HepG2 (cell line): ENCODE data around the gene NRL. TPM values are rescaled to one million over a fixed set of nuclear protein-coding genes. Genes with fewer than 3 reads are reported as not detected.

Source experiments
- ATAC-seq: fragments of 200-7000 bp; cut with Tn5 transposase; 3 replicates; pipeline ENCODE4 v1.9.1; 2020; ENCODE audit warnings: mild to moderate bottlenecking, moderate library complexity
- BruUV-seq: library from RNA; stranded (reverse); fragments of 400-500 nt; replicated peaks from 2 replicates; lab custom pipeline; 2021; lab: Mats Ljungman, UMichigan
- CTCF ChIA-PET: fragments of 300-600 bp; formaldehyde crosslinking; extraction: SDS; loops from one replicate; lab custom pipeline; 2021; ENCODE audit warnings: low total read pairs, inconsistent platforms, low intra/inter-chr PET ratio; lab: Yijun Ruan, JAX
- POLR2A ChIA-PET: fragments of 350-600 bp; sonication (Branson Sonifier 250); formaldehyde crosslinking; loops from one replicate; lab custom pipeline; 2020; ENCODE audit warnings: antibody characterized with exemption, inconsistent platforms; lab: Yijun Ruan, JAX
- DNase-seq: peaks from one replicate; pipeline ENCODE4 v3.0.0-alpha.2; 2015; ENCODE audit warnings: low spot score
- FAIRE-seq: peaks from 3 replicates; lab custom pipeline; 2011; peaks lifted over from hg19 to GRCh38; lab: Jason Lieb, UNC
- H2AFZ ChIP-seq: one replicate; pipeline ENCODE4 v1.6.1; 2011; ENCODE audit warnings: low read length, inconsistent platforms
- H3K27ac ChIP-seq: fragments of 300-600 bp; 3 replicates; pipeline ENCODE4 v1.8.0; 2011; ENCODE audit warnings: mixed run types, mild to moderate bottlenecking, mixed read lengths, low read length, inconsistent platforms; ENCODE audit not compliant: insufficient read depth; ENCODE audit errors: extremely low read length
- H3K27me3 ChIP-seq, 2 experiments: fragments of 200-600 bp in 1 of 2; 2 replicates in 1 of 2; 3 replicates in 1 of 2; pipeline versions ENCODE4 v1.6.0 to v1.8.0; 2011; ENCODE audit warnings: low read length in 2 of 2, mild to moderate bottlenecking in 2 of 2, moderate library complexity in 2 of 2, inconsistent platforms in 1 of 2; ENCODE audit not compliant: insufficient read depth in 2 of 2, control insufficient read depth in 1 of 2
- H3K36me3 ChIP-seq, 2 experiments: fragments of 200-600 bp in 1 of 2; replicated peaks in 1 of 2; 2 replicates in 1 of 2; 3 replicates in 1 of 2; pipeline versions ENCODE4 v1.5.1 to v1.8.0; 2011; ENCODE audit warnings: low read length in 2 of 2, inconsistent platforms in 1 of 2; ENCODE audit not compliant: insufficient read depth in 2 of 2, control insufficient read depth in 1 of 2
- H3K4me1 ChIP-seq: 2 replicates; pipeline ENCODE4 v1.5.1; 2012; ENCODE audit warnings: low read length, inconsistent platforms; ENCODE audit not compliant: insufficient read depth
- H3K4me2 ChIP-seq: 2 replicates; pipeline ENCODE4 v1.6.0; 2011; ENCODE audit warnings: low read depth, low read length, inconsistent platforms
- H3K4me3 ChIP-seq, 3 experiments: fragments of 200-600 bp in 1 of 3; sonication (generic), shearing (Covaris generic) in 1 of 3; replicated peaks in 1 of 3; 2 replicates each; pipeline ENCODE4 v1.5.1; 2011 to 2016; ENCODE audit warnings: low read length in 3 of 3, inconsistent platforms in 2 of 3, low read depth in 2 of 3, mild to moderate bottlenecking in 2 of 3, control low read depth in 1 of 3, mixed read lengths in 1 of 3; ENCODE audit not compliant: insufficient read depth in 1 of 3
- H3K79me2 ChIP-seq: one replicate; pipeline ENCODE4 v1.6.1; 2011; ENCODE audit warnings: low read length, inconsistent platforms; ENCODE audit not compliant: insufficient read depth
- H3K9ac ChIP-seq: 2 replicates; pipeline ENCODE4 v1.6.0; 2011; ENCODE audit warnings: mild to moderate bottlenecking, low read depth, low read length, inconsistent platforms; ENCODE audit not compliant: insufficient read depth
- H3K9me3 ChIP-seq: 2 replicates; pipeline ENCODE4 v1.5.1; 2012; ENCODE audit warnings: mild to moderate bottlenecking, low read length
- H4K20me1 ChIP-seq: 2 replicates; pipeline ENCODE4 v1.6.0; 2011; ENCODE audit warnings: inconsistent platforms, mild to moderate bottlenecking, low read length, moderate library complexity; ENCODE audit not compliant: insufficient read depth
- ARID2 ChIP-seq: sonication (generic); formaldehyde crosslinking; IDR thresholded peaks from 2 replicates; pipeline ENCODE4 v1.8.1; 2022; ENCODE audit warnings: mild to moderate bottlenecking, missing genetic modification reagents, borderline replicate concordance
- CAMTA2 ChIP-seq: sonication (generic); formaldehyde crosslinking; IDR thresholded peaks from 2 replicates; pipeline ENCODE4 v1.4.0; 2020; ENCODE audit warnings: mild to moderate bottlenecking, missing genetic modification reagents, borderline replicate concordance
- CHCHD3 ChIP-seq: sonication (generic); formaldehyde crosslinking; IDR thresholded peaks from 2 replicates; pipeline ENCODE4 v1.8.0; 2022; ENCODE audit warnings: mild to moderate bottlenecking, missing genetic modification reagents, moderate library complexity
- HNRNPK ChIP-seq: fragments of 200-400 bp; formaldehyde crosslinking; IDR thresholded peaks from 2 replicates; pipeline ENCODE4 v1.6.1; 2018; ENCODE audit warnings: low read length, low read depth, moderate library complexity, mild to moderate bottlenecking; ENCODE audit not compliant: poor library complexity, severe bottlenecking
- KMT2A ChIP-seq: sonication (generic); formaldehyde crosslinking; IDR thresholded peaks from 2 replicates; pipeline ENCODE4 v1.4.0; 2020; ENCODE audit warnings: missing genetic modification reagents
- SKI ChIP-seq: fragments of 450-650 bp; IDR thresholded peaks from one replicate; pipeline ENCODE4 v1.6.1; 2018; ENCODE audit warnings: mild to moderate bottlenecking; ENCODE audit not compliant: partially characterized antibody
- TRAFD1 ChIP-seq: sonication (generic); formaldehyde crosslinking; IDR thresholded peaks from 2 replicates; pipeline ENCODE4 v1.5.1; 2020; ENCODE audit warnings: missing genetic modification reagents, mild to moderate bottlenecking, borderline replicate concordance
- ZMAT5 ChIP-seq: sonication (generic); formaldehyde crosslinking; IDR thresholded peaks from 2 replicates; pipeline ENCODE4 v1.5.0; 2020; ENCODE audit warnings: mild to moderate bottlenecking, low read depth, missing genetic modification reagents, borderline replicate concordance
- ZNF770 ChIP-seq: sonication (generic); formaldehyde crosslinking; IDR thresholded peaks from 2 replicates; pipeline ENCODE4 v1.5.0; 2020; ENCODE audit warnings: mild to moderate bottlenecking, missing genetic modification reagents
- ZNF850 ChIP-seq: sonication (generic); formaldehyde crosslinking; conservative IDR thresholded peaks from 2 replicates; pipeline ENCODE4 v1.9.0; 2021; ENCODE audit warnings: mild to moderate bottlenecking, missing genetic modification reagents
- WGBS: methylation state at CpG from one replicate; pipeline ENCODE4 v1.1.6; 2017; ENCODE audit warnings: low lambda C conversion rate; 5-methylcytosine and 5-hydroxymethylcytosine counted together
- in situ Hi-C: cut with HindIII; loops from 2 replicates; pipeline ENCODE4 v1.10.0; 2017; ENCODE audit warnings: low pct_unique_long_range_greater_than_20kb; ENCODE audit not compliant: extremely low pct_ligation_motif_present
- intact Hi-C: fragments of 100-400 bp; cut with micrococcal nuclease; formaldehyde crosslinking; loops from one replicate; pipeline ENCODE4 v1.10.0; 2022; ENCODE audit not compliant: unreplicated experiment
- polyA plus RNA-seq, 8 experiments: library from polyadenylated mRNA; depleted of rRNA in 3 of 8; stranded (reverse) in 7 of 8; unstranded in 1 of 8; fragments of >200 nt; fragmentation: Illumina TruSeq in 4 of 8; extraction: Trizol in 4 of 8; gene quantifications; 2 replicates each; pipeline versions ENCODE4 v1.2.1 to v1.2.3, GENCODE V29; 2011 to 2016; ENCODE audit warnings: low read depth in 4 of 8, missing spikeins in 1 of 8, mixed read lengths in 1 of 8; ENCODE audit not compliant: insufficient read depth in 1 of 8
- total RNA-seq, 5 experiments: library from RNA; depleted of rRNA; stranded (reverse); fragments of >200 nt; fragmentation: Illumina TruSeq; extraction: Trizol; gene quantifications; 2 replicates each; pipeline ENCODE4 v1.2.3, GENCODE V29; 2016; ENCODE audit warnings: low read depth in 1 of 5
- TF ChIP-seq, protein P1 (sequence below): sonication (generic); formaldehyde crosslinking; IDR thresholded peaks from 2 replicates; pipeline ENCODE4 v1.5.0; 2020; ENCODE audit warnings: mild to moderate bottlenecking, missing genetic modification reagents, moderate library complexity
- TF ChIP-seq, protein P2 (sequence below): sonication (generic); formaldehyde crosslinking; IDR thresholded peaks from 2 replicates; pipeline ENCODE4 v1.8.1; 2022; ENCODE audit warnings: mild to moderate bottlenecking, missing genetic modification reagents
- TF ChIP-seq, protein P3 (sequence below): sonication (generic); formaldehyde crosslinking; IDR thresholded peaks from 2 replicates; pipeline ENCODE4 v1.5.0; 2020; ENCODE audit warnings: missing genetic modification reagents, mild to moderate bottlenecking, borderline replicate concordance

The NRL gene
- total and polyA plus RNA-seq, 2 of the 13 experiments (the other 11 are each of a cell fraction or from before 2014, with no cell fraction given), result 2.5 to 4.7 TPM

DNA sequence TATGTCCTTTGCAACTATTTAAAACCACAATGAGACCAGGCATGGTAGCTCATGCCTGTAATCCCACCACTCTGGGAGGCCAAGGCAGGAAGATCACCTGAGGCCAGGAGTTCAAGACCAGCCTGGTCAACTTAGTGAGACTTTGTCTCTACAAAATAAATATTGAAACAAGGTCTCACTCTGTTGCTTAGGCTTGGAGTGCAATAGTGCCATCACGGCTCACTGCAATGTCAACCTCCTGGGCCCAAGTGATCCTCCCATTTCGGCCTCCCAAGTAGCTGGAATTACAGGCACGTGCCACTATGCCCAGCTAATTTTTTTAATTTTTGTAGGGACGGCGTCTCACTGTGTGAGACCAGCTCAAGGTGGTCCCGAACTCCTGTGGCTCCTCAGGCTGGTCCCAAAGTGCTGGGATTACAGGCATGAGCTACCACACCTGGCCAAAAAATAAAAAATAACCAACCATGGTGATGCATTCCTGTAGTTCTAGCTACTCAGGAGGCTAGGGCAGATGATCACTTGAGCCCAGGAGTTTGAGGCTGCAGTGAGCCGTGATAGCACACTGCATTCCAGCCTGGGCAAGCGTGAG lies 14.8 kb upstream of the NRL start (continued):
- no peak for TF ChIP-seq CAMTA2 (CRISPR knock-in tag)
- TF ChIP-seq SKI, result no peak
- TF ChIP-seq, protein P1, sequence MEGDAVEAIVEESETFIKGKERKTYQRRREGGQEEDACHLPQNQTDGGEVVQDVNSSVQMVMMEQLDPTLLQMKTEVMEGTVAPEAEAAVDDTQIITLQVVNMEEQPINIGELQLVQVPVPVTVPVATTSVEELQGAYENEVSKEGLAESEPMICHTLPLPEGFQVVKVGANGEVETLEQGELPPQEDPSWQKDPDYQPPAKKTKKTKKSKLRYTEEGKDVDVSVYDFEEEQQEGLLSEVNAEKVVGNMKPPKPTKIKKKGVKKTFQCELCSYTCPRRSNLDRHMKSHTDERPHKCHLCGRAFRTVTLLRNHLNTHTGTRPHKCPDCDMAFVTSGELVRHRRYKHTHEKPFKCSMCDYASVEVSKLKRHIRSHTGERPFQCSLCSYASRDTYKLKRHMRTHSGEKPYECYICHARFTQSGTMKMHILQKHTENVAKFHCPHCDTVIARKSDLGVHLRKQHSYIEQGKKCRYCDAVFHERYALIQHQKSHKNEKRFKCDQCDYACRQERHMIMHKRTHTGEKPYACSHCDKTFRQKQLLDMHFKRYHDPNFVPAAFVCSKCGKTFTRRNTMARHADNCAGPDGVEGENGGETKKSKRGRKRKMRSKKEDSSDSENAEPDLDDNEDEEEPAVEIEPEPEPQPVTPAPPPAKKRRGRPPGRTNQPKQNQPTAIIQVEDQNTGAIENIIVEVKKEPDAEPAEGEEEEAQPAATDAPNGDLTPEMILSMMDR (CRISPR knock-in tag), result no peak
- TF ChIP-seq ZMAT5 (CRISPR knock-in tag), result no peak
- no peak for TF ChIP-seq TRAFD1 (CRISPR knock-in tag)
- TF ChIP-seq ZNF850 (CRISPR knock-in tag), result no peak
- TF ChIP-seq CHCHD3 (CRISPR knock-in tag), result no peak

- Histone ChIP-seq H2AFZ (no peak overlapping the region), H4K20me1 (no peaks in the 10 kb centered on the region), H3K4me2 (no peak overlapping the region), H3K36me3 (peaks cover 15 to 16% of the 10 kb centered on the region in 2 experiments), H3K9me3 (no peaks in the 10 kb centered on the region), H3K4me3 (no peak overlapping the region), H3K27ac (no peak overlapping the region), H3K79me2 (no peaks in the 10 kb centered on the region), H3K27me3 (no peaks in the 10 kb centered on the region), H3K9ac (no peak overlapping the region), H3K4me1 (peaks cover 37% of the 10 kb centered on the region)
- DNase-seq (no peak), FAIRE-seq (no peak), ATAC-seq (no peak)
- ChIA-PET POLR2A (interaction anchor here (2.4 to 22.7 kb wide), 5 partner anchors 6 to 34 kb away, joined by 14 to 977 read pairs (median 33); partner anchors contain the start of genes DCAF11, EMC9, FITM1 and IRF9), CTCF (no interaction called here)
- intact Hi-C loops (no loop called here), in situ Hi-C loops (loop anchor here (25.0 kb wide), 1 partner anchor 815 kb away; the partner anchor contains the start of genes BCL2L2, PABPN1 and PPP1R3E)
- 95% methylated on average over 2 of the region's 2 CpGs for whole genome bisulfite sequencing
- no TSS peak for BruUV-seq
- 0 out of 2 replicates have a peak, but pooled peaks have one; percentile 23 for TF ChIP-seq ARID2 (CRISPR knock-in tag)
- TF ChIP-seq ZNF770 (CRISPR knock-in tag), result peak; percentile 32; the same call in 1 of the 2 replicates
- no peak for TF ChIP-seq KMT2A (CRISPR knock-in tag)
- no peak for TF ChIP-seq HNRNPK
- TF ChIP-seq, protein P2, sequence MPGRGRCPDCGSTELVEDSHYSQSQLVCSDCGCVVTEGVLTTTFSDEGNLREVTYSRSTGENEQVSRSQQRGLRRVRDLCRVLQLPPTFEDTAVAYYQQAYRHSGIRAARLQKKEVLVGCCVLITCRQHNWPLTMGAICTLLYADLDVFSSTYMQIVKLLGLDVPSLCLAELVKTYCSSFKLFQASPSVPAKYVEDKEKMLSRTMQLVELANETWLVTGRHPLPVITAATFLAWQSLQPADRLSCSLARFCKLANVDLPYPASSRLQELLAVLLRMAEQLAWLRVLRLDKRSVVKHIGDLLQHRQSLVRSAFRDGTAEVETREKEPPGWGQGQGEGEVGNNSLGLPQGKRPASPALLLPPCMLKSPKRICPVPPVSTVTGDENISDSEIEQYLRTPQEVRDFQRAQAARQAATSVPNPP (CRISPR knock-in tag), result 0 out of 2 replicates have a peak, but pooled peaks have one; percentile 21
- TF ChIP-seq, protein P3, sequence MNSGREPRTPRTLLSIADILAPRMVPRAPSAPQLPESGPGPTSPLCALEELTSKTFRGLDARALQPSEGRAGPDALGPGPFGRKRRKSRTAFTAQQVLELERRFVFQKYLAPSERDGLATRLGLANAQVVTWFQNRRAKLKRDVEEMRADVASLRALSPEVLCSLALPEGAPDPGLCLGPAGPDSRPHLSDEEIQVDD (CRISPR knock-in tag), result peak; percentile 9; the same call in 1 of the 2 replicates
Observed at GRCh38 chr14:24127673-24128072, 12.9 kb upstream of the NRL start.
